Measurements from ENCODE around the gene STARD13.

Gene STARD13

DNA sequence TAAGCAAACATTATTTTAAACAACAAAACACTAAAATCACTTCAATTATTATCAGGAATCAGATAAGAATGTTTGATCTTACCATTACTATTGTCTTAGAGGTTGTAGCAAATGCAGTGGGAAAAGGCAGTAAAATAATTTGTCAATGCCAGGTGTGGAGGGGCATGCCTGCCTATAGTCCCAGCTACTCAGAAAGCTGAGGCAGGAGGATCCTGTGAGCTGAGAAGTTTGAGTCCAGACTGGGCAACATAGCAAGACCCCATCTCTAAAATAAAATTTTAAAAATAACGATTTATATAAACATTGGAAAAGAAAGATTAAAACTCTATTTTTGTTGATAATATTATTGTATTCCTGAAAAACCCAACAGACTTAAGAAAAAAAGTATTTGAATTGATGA lies 202.5 kb downstream of the STARD13 start:
- Histone ChIP-seq H3K27me3 (ENCODE audit: insufficient read depth, poor library complexity, severe bottlenecking) (no peaks in the 10 kb centered on the region), H3K4me3 (replicated peaks; ENCODE audit: insufficient read depth, low read length) (no peak overlapping the region), H3K27ac (replicated peaks) (no peak overlapping the region)
- DNase-seq (ENCODE audit: low read depth in 1 of 2, low spot score in 1 of 2) = no peak
- TF ChIP-seq, protein P1, sequence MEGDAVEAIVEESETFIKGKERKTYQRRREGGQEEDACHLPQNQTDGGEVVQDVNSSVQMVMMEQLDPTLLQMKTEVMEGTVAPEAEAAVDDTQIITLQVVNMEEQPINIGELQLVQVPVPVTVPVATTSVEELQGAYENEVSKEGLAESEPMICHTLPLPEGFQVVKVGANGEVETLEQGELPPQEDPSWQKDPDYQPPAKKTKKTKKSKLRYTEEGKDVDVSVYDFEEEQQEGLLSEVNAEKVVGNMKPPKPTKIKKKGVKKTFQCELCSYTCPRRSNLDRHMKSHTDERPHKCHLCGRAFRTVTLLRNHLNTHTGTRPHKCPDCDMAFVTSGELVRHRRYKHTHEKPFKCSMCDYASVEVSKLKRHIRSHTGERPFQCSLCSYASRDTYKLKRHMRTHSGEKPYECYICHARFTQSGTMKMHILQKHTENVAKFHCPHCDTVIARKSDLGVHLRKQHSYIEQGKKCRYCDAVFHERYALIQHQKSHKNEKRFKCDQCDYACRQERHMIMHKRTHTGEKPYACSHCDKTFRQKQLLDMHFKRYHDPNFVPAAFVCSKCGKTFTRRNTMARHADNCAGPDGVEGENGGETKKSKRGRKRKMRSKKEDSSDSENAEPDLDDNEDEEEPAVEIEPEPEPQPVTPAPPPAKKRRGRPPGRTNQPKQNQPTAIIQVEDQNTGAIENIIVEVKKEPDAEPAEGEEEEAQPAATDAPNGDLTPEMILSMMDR (IDR thresholded peaks at IDR 0.05; ENCODE audit: insufficient read depth, low read length) = no peak
- TF ChIP-seq, protein P2, sequence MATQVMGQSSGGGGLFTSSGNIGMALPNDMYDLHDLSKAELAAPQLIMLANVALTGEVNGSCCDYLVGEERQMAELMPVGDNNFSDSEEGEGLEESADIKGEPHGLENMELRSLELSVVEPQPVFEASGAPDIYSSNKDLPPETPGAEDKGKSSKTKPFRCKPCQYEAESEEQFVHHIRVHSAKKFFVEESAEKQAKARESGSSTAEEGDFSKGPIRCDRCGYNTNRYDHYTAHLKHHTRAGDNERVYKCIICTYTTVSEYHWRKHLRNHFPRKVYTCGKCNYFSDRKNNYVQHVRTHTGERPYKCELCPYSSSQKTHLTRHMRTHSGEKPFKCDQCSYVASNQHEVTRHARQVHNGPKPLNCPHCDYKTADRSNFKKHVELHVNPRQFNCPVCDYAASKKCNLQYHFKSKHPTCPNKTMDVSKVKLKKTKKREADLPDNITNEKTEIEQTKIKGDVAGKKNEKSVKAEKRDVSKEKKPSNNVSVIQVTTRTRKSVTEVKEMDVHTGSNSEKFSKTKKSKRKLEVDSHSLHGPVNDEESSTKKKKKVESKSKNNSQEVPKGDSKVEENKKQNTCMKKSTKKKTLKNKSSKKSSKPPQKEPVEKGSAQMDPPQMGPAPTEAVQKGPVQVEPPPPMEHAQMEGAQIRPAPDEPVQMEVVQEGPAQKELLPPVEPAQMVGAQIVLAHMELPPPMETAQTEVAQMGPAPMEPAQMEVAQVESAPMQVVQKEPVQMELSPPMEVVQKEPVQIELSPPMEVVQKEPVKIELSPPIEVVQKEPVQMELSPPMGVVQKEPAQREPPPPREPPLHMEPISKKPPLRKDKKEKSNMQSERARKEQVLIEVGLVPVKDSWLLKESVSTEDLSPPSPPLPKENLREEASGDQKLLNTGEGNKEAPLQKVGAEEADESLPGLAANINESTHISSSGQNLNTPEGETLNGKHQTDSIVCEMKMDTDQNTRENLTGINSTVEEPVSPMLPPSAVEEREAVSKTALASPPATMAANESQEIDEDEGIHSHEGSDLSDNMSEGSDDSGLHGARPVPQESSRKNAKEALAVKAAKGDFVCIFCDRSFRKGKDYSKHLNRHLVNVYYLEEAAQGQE (IDR thresholded peaks at IDR 0.05; ENCODE audit: insufficient replicate concordance, low read depth) = no peak
- TF ChIP-seq SPI1 (IDR thresholded peaks at IDR 0.05; ENCODE audit: borderline replicate concordance, low read depth) (no peak), POLR2AphosphoS5 (IDR thresholded peaks at IDR 0.05; ENCODE audit: low read depth) (no peak), GABPA (IDR thresholded peaks at IDR 0.05; ENCODE audit: low read depth) (no peak)

DNA sequence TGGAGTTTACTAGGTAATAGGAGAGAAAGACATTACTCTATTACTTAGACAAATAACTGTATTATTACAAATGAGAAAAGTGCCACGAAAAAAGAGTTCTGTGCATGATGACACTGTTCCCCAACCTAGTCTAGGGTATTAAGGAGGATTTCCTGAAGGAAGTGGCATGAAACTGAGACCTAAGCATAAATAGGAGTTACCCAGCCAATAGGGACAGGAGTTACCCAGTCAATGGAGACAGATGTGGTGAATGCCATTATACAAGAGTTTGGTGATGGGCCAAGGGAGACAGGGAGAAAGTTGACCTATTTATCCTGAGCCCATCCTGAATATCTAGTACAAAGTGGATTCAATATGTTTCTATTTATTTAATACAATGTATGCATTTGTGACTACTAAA lies 203.9 kb downstream of the STARD13 start:
- Histone ChIP-seq H3K27me3 (ENCODE audit: insufficient read depth, poor library complexity, severe bottlenecking) (no peaks in the 10 kb centered on the region), H3K4me3 (replicated peaks; ENCODE audit: insufficient read depth, low read length) (no peak overlapping the region), H3K27ac (replicated peaks) (no peak overlapping the region)
- no peak for DNase-seq (ENCODE audit: low read depth in 1 of 2, low spot score in 1 of 2)
- no peak for TF ChIP-seq GABPA (IDR thresholded peaks at IDR 0.05; ENCODE audit: low read depth)
- TF ChIP-seq, protein P2 (IDR thresholded peaks at IDR 0.05; ENCODE audit: insufficient replicate concordance, low read depth) = no peak
- TF ChIP-seq POLR2AphosphoS5 (IDR thresholded peaks at IDR 0.05; ENCODE audit: low read depth) = no peak
- TF ChIP-seq SPI1 (IDR thresholded peaks at IDR 0.05; ENCODE audit: borderline replicate concordance, low read depth) = no peak
- TF ChIP-seq, protein P1 (IDR thresholded peaks at IDR 0.05; ENCODE audit: insufficient read depth, low read length) = no peak

DNA sequence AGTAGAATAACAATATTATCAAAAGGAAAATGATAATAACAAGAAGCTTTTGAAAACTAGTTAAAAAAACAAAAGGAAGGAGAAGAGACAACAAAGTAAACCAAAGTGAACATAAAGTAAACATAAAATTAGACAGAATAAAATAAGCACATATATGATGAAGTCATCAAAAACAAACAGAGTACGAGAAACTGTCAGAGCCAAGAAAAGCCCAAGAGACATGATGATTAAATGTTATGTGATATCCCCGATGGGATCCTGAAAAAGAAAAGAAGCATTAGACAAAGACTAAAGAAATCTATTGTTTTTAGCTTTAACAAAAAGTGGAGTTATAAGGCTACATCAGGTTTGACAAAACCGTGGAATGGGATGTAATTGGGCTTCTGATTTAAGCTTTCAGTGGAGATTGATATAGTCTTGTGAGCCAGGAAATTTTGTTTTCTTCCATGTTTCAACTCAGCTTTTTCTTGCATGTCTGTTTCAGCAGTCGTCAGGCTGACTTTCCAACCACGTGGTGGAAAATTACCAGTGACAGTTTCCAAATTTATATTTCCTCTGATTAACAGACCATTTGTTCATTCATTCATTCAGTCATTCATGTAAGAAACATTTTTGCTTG lies 204.5 kb downstream of the STARD13 start:
- no peak overlapping the region for H3K4me3 ChIP-seq (replicated peaks; ENCODE audit: insufficient read depth, low read length)
- no peak for DNase-seq (ENCODE audit: low read depth in 1 of 2, low spot score in 1 of 2)
- no peak overlapping the region for H3K27ac ChIP-seq (replicated peaks)
- H3K27me3 ChIP-seq (ENCODE audit: insufficient read depth, poor library complexity, severe bottlenecking) = no peaks in the 10 kb centered on the region
- TF ChIP-seq POLR2AphosphoS5 (IDR thresholded peaks at IDR 0.05; ENCODE audit: low read depth) = no peak
- TF ChIP-seq, protein P1 (IDR thresholded peaks at IDR 0.05; ENCODE audit: insufficient read depth, low read length) = no peak
- TF ChIP-seq, protein P2 (IDR thresholded peaks at IDR 0.05; ENCODE audit: insufficient replicate concordance, low read depth) = no peak
